Measurements from ENCODE around the gene COL4A2. TPM values are rescaled to one million over a fixed set of nuclear protein-coding genes. Genes with fewer than 3 reads are reported as not detected.

Gene COL4A2
- total RNA-seq, 1 experiment from 2014 or later = 1.6 TPM

DNA sequence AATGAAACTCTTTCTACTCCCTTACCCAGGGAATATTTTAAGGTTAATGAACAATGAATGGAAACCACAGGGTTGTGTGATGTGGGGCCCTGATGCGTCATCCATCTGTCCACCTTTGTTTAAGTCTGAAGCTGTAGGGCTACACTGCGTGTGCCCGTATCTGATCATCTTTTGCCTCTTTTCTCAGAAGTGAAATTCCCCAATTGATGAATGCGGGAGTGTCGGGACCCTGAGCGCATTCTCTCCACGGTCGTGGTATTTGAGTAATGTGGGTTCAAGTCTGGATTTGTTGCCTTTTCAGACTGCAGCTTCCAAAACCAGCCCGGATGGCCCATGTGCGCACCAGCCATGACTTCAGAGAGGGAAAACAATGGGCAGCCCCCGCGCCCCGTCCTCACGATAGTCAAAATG lies 112.3 kb downstream of the COL4A2 start:
- no peaks in the 10 kb centered on the region for H3K36me3 ChIP-seq (ENCODE audit: control insufficient read depth in 1 of 2, insufficient read depth in 2 of 2, low read length in 2 of 2)

More for the DNA sequence above, 112.3 kb downstream of the COL4A2 start:
- TF ChIP-seq YY1 (IDR thresholded peaks at IDR 0.05; ENCODE audit: extremely low read depth, insufficient replicate concordance, low read depth, low read length) = no peak
- no peak for TF ChIP-seq SP1 (IDR thresholded peaks at IDR 0.05; ENCODE audit: low read depth)
- no peak for TF ChIP-seq SIN3A (IDR thresholded peaks at IDR 0.05; ENCODE audit: low read depth)
- TF ChIP-seq JUND (IDR thresholded peaks at IDR 0.05) = no peak
- TF ChIP-seq, protein P1, sequence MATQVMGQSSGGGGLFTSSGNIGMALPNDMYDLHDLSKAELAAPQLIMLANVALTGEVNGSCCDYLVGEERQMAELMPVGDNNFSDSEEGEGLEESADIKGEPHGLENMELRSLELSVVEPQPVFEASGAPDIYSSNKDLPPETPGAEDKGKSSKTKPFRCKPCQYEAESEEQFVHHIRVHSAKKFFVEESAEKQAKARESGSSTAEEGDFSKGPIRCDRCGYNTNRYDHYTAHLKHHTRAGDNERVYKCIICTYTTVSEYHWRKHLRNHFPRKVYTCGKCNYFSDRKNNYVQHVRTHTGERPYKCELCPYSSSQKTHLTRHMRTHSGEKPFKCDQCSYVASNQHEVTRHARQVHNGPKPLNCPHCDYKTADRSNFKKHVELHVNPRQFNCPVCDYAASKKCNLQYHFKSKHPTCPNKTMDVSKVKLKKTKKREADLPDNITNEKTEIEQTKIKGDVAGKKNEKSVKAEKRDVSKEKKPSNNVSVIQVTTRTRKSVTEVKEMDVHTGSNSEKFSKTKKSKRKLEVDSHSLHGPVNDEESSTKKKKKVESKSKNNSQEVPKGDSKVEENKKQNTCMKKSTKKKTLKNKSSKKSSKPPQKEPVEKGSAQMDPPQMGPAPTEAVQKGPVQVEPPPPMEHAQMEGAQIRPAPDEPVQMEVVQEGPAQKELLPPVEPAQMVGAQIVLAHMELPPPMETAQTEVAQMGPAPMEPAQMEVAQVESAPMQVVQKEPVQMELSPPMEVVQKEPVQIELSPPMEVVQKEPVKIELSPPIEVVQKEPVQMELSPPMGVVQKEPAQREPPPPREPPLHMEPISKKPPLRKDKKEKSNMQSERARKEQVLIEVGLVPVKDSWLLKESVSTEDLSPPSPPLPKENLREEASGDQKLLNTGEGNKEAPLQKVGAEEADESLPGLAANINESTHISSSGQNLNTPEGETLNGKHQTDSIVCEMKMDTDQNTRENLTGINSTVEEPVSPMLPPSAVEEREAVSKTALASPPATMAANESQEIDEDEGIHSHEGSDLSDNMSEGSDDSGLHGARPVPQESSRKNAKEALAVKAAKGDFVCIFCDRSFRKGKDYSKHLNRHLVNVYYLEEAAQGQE (IDR thresholded peaks at IDR 0.05; ENCODE audit: low read depth) = no peak
- TF ChIP-seq RAD21 (IDR thresholded peaks at IDR 0.05; ENCODE audit: low read depth) = no peak
- no peak for TF ChIP-seq CBX3 (IDR thresholded peaks at IDR 0.05; ENCODE audit: low read depth)
- no peak for TF ChIP-seq POLR2AphosphoS5 (IDR thresholded peaks at IDR 0.05; ENCODE audit: low read depth, low read length)
- TF ChIP-seq ZFX (IDR thresholded peaks at IDR 0.05) = no peak
- no peak for TF ChIP-seq EZH2 (IDR thresholded peaks at IDR 0.05)
- TF ChIP-seq FOSL1 (IDR thresholded peaks at IDR 0.05; ENCODE audit: low read depth) = no peak
- TF ChIP-seq ELF1 (IDR thresholded peaks at IDR 0.05; ENCODE audit: borderline replicate concordance, low read depth) = no peak
- TF ChIP-seq EZH2phosphoT487 (IDR thresholded peaks at IDR 0.05; ENCODE audit: borderline replicate concordance) = no peak
- TF ChIP-seq SRF (IDR thresholded peaks at IDR 0.05; ENCODE audit: low read depth) = no peak
- TF ChIP-seq, protein P2, sequence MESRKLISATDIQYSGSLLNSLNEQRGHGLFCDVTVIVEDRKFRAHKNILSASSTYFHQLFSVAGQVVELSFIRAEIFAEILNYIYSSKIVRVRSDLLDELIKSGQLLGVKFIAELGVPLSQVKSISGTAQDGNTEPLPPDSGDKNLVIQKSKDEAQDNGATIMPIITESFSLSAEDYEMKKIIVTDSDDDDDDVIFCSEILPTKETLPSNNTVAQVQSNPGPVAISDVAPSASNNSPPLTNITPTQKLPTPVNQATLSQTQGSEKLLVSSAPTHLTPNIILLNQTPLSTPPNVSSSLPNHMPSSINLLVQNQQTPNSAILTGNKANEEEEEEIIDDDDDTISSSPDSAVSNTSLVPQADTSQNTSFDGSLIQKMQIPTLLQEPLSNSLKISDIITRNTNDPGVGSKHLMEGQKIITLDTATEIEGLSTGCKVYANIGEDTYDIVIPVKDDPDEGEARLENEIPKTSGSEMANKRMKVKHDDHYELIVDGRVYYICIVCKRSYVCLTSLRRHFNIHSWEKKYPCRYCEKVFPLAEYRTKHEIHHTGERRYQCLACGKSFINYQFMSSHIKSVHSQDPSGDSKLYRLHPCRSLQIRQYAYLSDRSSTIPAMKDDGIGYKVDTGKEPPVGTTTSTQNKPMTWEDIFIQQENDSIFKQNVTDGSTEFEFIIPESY (IDR thresholded peaks at IDR 0.05; ENCODE audit: extremely low read depth, insufficient replicate concordance, low read length) = no peak
- no peak for TF ChIP-seq EGR1 (IDR thresholded peaks at IDR 0.05; ENCODE audit: low read depth)
- no peak for TF ChIP-seq TCF7L2 (IDR thresholded peaks at IDR 0.05; ENCODE audit: borderline replicate concordance, extremely low read depth, insufficient read depth, insufficient read length)
- Histone ChIP-seq H2AFZ (ENCODE audit: low read depth, low read length, poor library complexity, severe bottlenecking) (no peak overlapping the region), H4K20me1 (ENCODE audit: insufficient read depth) (no peaks in the 10 kb centered on the region), H3K4me1 (ENCODE audit: control insufficient read depth in 1 of 2, insufficient read depth in 2 of 2, low read length in 2 of 2) (peaks cover 0 to 7% of the 10 kb centered on the region in 2 experiments; a peak in 2 of 4 replicates), H3K79me2 (ENCODE audit: insufficient read depth, low read length) (no peaks in the 10 kb centered on the region), H3K27me3 (ENCODE audit: insufficient read depth, low read length) (no peaks in the 10 kb centered on the region), H3K4me3 (replicated peaks in 1 of 2; ENCODE audit: low read depth in 1 of 2, low read length in 2 of 2) (no peak overlapping the region), H3K4me2 (ENCODE audit: low read length) (no peak overlapping the region), H3K27ac (ENCODE audit: low read depth, low read length) (no peak overlapping the region), H3K9ac (ENCODE audit: low read length) (no peak overlapping the region), H3K9me2 (ENCODE audit: insufficient read depth) (no peaks in the 10 kb centered on the region), H3K9me3 (ENCODE audit: control insufficient read depth in 1 of 2, insufficient read depth in 1 of 2, low read depth in 1 of 2, low read length in 2 of 2) (no peaks in the 10 kb centered on the region)
- ChIA-PET RAD21 (ENCODE audit: low non-redundant PET in 1 of 2, low total read pairs in 2 of 2, uncharacterized antibody in 2 of 2, unreplicated experiment in 2 of 2) (no interaction called here), POLR2A (no interaction called here), CTCF (no interaction called here)
- no peak for DNase-seq (ENCODE audit: low read depth, low spot score)
- ATAC-seq = no peak
- no TSS peak for BruUV-seq (replicated peaks)
- intact Hi-C loops (cut with micrococcal nuclease) = no loop called here
